Measurements from ENCODE around the gene DET1. TPM values are rescaled to one million over a fixed set of nuclear protein-coding genes. Genes with fewer than 3 reads are reported as not detected.

DET1 gene
- total RNA-seq, 2 donors from 2014 or later = 6.9 to 11.5 TPM

DNA sequence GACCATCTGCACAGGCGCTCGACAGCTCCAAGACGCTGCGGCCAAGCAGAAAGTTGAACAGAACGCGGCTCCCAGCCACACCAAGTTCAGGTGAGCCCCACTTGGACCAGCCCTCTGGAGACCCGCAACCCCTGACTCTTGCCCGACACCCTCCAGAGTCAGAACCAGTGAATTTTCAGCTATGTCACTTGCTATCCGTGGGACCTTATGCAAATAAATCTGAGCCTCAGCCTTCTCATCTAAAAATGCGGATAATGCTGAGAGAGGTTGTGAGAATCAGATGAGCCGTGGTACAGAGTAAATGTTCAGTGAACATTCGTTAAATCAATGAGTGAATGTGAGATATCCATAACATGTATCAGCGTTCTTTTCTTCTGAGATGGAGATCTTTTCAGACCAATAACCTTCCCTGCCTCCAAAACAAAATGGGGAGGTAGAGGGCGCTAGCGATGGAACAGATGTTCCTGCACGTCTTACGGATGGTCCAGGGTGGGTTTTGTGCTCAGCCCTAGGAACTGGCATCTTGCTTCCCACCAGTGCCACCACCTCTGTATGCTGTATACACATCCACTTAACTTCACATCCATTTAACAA is 78.4 kb downstream of the DET1 start:
- intact Hi-C loops (cut with DNase I) = loop anchor here (5.0 kb wide), 1 partner anchor 429 kb away; the partner anchor contains the start of gene HAPLN3
- peak overlapping the region; percentile 66 to 84 for H3K4me3 ChIP-seq
- 3% methylated on average over 17 of the region's 17 CpGs for WGBS
- H3K36me3 ChIP-seq = peaks cover 0 to 6% of the 10 kb centered on the region in 2 donors
- H3K4me1 ChIP-seq (replicated peaks) = no peaks in the 10 kb centered on the region
- DNase-seq (ENCODE audit: low spot score) = no peak
- no peaks in the 10 kb centered on the region for H3K27me3 ChIP-seq (replicated peaks; ENCODE audit: insufficient read depth)
- TF ChIP-seq POLR2AphosphoS5 (IDR thresholded peaks at IDR 0.05) (no peak), CTCF (IDR thresholded peaks at IDR 0.05) (no peak), POLR2A (IDR thresholded peaks at IDR 0.05) (no peak)
- H3K27ac ChIP-seq = peak overlapping the region; percentile 87 to 92
- H3K9me3 ChIP-seq = no peaks in the 10 kb centered on the region

DNA sequence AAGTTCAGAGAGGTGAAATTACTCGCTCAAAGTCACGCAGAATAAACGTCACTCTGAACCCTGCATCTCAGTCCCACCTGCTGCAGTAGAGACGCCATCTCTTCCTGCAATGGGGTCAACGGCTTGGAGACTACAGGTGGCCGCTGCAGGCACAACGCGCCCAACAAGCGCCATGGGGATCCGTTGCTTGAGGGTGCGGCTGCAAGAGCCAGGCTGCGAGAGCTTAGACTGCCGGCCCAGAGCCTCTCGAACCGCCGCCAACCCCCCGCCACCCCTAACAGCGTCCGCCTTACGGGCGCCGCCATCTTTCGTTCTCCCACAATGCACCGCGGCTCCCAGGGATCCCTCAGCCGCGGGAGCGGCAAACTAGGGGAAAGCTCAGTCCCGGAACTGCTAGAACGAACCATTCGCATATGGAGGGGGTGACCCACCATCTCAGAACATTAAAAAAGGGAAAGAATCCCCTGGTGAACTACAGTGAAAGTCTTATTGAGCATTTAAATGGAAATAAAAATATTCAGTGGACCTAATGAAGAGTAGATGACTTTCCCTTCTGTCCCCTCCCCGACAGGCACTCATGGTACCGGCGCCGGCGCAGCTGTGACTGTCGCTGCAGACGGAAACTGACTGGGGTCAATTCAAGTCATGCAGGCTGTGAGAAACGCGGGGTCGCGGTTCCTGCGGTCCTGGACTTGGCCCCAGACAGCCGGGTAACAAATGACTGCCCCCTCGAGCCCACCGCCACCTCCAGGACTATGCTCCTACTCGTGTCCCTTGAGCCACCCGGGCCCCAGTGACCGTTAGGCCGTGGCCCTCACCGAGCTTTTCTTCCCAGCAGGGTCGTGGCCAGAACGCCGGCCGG is 79.2 kb downstream of the DET1 start, which contains the start of the genes MRPL46 and MRPS11:
MRPL46 (minus strand) TSS at position 316 of the 862 bp plus-strand sequence; CDS start at position 305, 11 bp downstream.
MRPS11 (plus strand) TSS at position 636 of the 862 bp plus-strand sequence; CDS start at position 646, 10 bp downstream.
- H3K4me3 ChIP-seq = peak within 1 kb of the TSS; percentile 66 to 84
- peaks cover 0 to 4% of the 10 kb centered on the region in 2 donors for H3K36me3 ChIP-seq
- H3K4me1 ChIP-seq (replicated peaks) = no peaks in the 10 kb centered on the region
- TF ChIP-seq POLR2A (IDR thresholded peaks at IDR 0.05) = no peak
- peak; percentile 94 for TF ChIP-seq POLR2AphosphoS5 (IDR thresholded peaks at IDR 0.05)
- H3K27ac ChIP-seq = peak within 1 kb of the TSS; percentile 87 to 92
- H3K27me3 ChIP-seq (replicated peaks; ENCODE audit: insufficient read depth) = no peaks in the 10 kb centered on the region
- intact Hi-C loops (cut with DNase I) = loop anchor here (5.0 kb wide), 1 partner anchor 430 kb away; the partner anchor contains the start of gene HAPLN3
- peak; percentile 88 for DNase-seq (ENCODE audit: low spot score)
- H3K9me3 ChIP-seq = no peaks in the 10 kb centered on the region
- under 1% methylated on average over 53 of the region's 55 CpGs for WGBS

DNA sequence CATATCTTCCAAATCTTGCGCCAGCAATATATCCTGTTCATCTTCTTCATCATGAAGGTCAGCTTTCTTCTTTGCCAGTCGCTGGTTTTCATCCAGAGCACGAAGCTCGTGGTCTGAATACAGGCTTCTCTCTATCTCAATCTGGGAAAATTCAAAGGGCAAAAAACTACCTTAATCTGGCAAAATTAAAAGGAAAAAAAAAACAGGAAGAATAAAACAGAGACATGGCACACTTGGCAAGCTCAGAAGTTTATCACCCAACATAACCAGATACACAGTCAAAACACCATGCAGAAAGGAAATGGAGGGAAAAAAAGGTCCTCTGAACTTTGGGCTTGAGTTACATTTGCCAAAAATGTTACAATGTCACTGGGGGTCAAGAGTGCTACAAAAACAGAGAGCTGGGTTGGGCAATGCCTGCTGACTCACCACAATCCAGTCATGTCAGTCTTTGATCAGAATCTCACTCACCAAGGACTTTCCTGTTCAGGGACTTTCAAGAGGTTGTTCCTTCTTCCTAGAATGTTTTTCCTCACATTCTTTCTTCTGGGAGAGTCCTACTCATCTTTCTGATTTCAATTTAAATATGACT is 80.8 kb downstream of the DET1 start:
- no peak for TF ChIP-seq POLR2A (IDR thresholded peaks at IDR 0.05)
- no peak for TF ChIP-seq POLR2AphosphoS5 (IDR thresholded peaks at IDR 0.05)
- TF ChIP-seq CTCF (IDR thresholded peaks at IDR 0.05) = no peak
- Histone ChIP-seq H3K9me3 (no peaks in the 10 kb centered on the region), H3K27me3 (replicated peaks; ENCODE audit: insufficient read depth) (no peaks in the 10 kb centered on the region), H3K4me1 (replicated peaks) (no peaks in the 10 kb centered on the region), H3K4me3 (no peak overlapping the region), H3K27ac (no peak overlapping the region), H3K36me3 (peaks cover 0 to 4% of the 10 kb centered on the region in 2 donors)
- WGBS = 95% methylated on average over 4 of the region's 4 CpGs
- intact Hi-C loops (cut with DNase I) = loop anchor here (5.0 kb wide), 1 partner anchor 432 kb away; the partner anchor contains the start of gene HAPLN3
- no peak for DNase-seq (ENCODE audit: low spot score)

DNA sequence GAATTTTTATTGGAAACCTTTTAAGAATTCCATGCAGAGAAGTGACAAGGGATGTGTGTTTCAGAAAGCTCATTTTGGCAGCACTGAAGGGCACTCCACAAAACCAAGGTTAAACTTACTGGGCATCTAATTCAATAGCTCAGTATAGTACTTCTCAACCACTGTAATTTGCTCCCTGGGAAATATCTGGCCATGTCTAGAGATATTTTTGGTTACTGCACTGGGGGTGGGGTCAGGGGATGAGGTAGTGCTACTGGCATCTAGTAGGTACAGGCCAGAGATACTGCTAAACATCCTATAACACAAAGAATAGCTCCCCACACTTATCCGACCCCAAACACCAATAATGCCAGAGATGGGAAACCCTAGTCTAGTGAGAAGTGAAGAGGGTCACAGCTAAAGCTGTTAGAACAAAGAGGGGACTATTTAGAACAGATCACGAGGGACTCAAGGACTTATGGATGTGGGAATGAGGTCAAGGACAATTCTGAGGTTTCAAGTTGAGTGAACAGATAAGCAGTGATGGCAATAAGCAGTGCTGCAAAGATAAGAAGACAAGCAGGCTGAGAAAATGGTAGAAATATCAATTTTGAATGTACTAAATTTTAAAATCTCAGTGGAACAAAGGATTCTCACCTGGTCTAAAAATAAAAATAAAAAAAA is 82.5 kb downstream of the DET1 start:
- no peak for DNase-seq (ENCODE audit: low spot score)
- Histone ChIP-seq H3K9me3 (no peaks in the 10 kb centered on the region), H3K27me3 (replicated peaks; ENCODE audit: insufficient read depth) (no peaks in the 10 kb centered on the region), H3K36me3 (peaks cover 0 to 4% of the 10 kb centered on the region in 2 donors), H3K4me1 (replicated peaks) (no peaks in the 10 kb centered on the region), H3K27ac (no peak overlapping the region), H3K4me3 (no peak overlapping the region)
- 81% methylated on average over 2 of the region's 2 CpGs for WGBS
- intact Hi-C loops (cut with DNase I) = no loop called here
- TF ChIP-seq CTCF (IDR thresholded peaks at IDR 0.05) (no peak), POLR2AphosphoS5 (IDR thresholded peaks at IDR 0.05) (no peak), POLR2A (IDR thresholded peaks at IDR 0.05) (no peak)

Small RNAs within 50 kb of the gene (small RNA-seq; reads per million reads assigned to genes)
- 0 reads per million in 2 donors for gene AC013489.2

Other genes starting within 250 kb of the DET1 start
- gene MRPL46, start 79.3 kb downstream of the DET1 start, total RNA-seq = 10 to 100 TPM; 20.4 to 32.0 TPM
- 10 to 100 TPM; 35.7 to 36.4 TPM for gene MRPS11, start 79.0 kb downstream of the DET1 start, total RNA-seq
- 10 to 100 TPM; 20.4 to 30.4 TPM for gene AEN, start 74.7 kb upstream of the DET1 start, total RNA-seq
- 10 to 100 TPM in 1 of 2 donors, 1 to 10 TPM in 1; 6.9 to 16.3 TPM for gene ISG20, start 92.3 kb upstream of the DET1 start, total RNA-seq

Data from prostate gland (tissue), 2 donors.